Pulmonary artery endothelial cell (primary cell): ENCODE measurements around the gene CSTB. TPM values are rescaled to one million over a fixed set of nuclear protein-coding genes. Genes with fewer than 3 reads are reported as not detected.
"Not testable (repeated sequence)": the region's sequence is repeated elsewhere in the genome, so short reads cannot be mapped to it uniquely, and the experiment has no call there.

Source experiments
- DNase-seq: peaks from one replicate; pipeline ENCODE4 v3.0.0-alpha.2; 2011; ENCODE audit warnings: low read depth, low spot score
- total RNA-seq: library from RNA; depleted of rRNA; stranded (reverse); fragments of >200 nt; gene quantifications from 2 replicates; pipeline ENCODE4 v1.2.3, GENCODE V29; 2014

CSTB gene
- 15.4 and 20.6 TPM in 2 replicates for total RNA-seq

DNA sequence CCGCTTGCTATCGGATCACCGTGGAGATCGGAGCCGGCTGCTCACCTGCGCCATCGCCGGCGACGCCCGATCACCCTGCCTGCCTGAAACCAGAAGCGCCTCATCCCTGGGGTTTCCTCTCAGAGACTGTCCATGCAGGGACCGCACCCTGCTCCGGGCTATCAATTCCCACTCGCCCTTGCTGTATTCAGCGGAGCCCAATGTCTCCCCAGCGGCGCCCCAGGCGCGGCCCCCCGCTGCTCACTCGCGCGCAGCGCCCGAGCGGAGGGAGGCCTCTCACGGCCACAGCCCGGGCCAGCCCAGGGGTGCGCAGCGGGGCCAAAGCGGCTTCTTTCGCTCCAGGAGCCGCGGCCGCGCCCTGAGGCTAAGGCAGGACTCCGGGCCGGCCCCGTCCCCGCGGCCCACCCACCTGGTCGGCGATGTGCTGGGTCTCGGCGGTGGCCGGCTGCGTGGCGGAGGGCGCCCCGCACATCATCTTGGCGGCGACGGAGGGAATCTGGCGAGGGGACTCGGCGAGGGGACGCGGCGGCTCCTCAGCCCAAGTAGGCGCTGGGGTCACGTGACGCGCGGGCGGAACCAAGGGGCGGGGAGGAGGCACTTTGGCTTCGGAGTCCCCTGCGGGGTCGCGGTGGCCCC is at the start of gene CSTB:
Gene CSTB, minus strand, starts transcription at position 514 of the 636 bp plus-strand sequence. Its CDS starts 39 bp downstream, at position 475.
- no peak for DNase-seq

DNA sequence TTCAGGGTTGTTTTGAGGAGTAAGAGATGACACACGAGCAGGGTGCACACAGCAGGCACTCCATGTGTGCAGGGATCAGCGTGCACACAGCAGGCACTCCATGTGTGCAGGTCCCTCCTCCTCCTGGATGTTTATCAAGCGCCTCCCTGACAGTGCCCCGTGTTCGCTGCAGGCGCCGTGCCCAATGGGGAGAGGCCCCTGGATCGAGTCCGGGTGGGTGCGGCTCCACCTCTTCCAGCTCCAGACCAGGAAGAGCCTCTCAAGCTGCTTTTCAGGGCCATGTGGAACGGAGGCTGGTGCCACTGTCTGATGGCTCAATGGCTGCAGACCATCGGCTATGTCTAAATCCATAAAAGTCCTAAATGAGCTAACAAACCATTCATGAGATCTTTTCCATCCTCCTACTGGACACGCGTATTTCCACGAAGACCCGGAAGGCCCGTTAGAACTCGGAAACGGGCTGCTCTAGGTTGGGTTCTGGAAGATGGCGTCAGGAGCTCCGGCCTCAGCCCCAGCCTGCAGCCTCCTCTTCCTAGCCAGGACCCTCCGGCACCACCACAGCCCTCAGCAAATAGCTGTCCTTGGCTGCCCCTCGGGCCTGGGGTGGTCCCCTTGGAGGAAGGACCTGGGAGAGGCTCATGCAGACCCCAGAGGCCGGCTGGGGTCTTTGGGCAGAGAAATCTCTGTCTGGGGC is 49.3 kb upstream of the CSTB start:
- DNase-seq: no peak

- DNase-seq: no peak
These were observed 48.5 kb upstream of the CSTB start for GRCh38 chr21:43824333-43825241.

DNA sequence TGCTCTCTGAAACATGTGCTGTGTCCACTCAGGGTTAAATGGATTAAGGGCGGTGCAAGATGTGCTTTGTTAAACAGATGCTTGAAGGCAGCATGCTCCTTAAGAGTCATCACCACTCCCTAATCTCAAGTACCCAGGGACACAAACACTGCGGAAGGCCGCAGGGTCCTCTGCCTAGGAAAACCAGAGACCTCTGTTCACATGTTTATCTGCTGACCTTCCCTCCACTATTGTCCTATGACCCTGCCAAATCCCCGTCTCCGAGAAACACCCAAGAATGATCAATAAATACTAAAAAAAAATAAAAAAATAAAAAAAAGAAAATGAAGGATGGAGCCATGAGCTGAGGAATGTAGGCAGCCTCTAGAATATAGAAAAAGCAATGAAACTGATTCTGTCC is 46.6 kb upstream of the CSTB start:
- DNase-seq: not testable (repeated sequence)

DNA sequence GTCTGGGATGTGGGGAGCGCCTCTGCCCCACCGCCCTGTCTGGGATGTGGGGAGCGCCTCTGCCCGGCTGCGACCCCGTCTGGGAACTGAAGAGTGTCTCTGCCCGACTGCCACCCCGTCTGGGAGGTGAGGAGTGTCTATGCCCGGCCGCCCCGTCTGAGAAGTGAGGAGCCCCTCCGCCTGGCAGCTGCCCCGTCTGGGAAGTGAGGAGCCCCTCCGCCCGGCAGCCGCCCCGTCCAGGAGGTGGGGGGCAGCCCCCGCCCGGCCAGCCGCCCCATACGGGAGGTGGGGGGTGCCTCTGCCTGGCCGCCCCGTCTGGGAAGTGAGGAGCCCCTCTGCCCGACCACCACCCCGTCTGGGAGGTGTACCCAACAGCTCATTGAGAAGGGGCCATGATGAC is 46.1 kb upstream of the CSTB start:
- not testable (repeated sequence) for DNase-seq

- no peak for DNase-seq
These were observed 44.4 kb upstream of the CSTB start for GRCh38 chr21:43820466-43820865.

DNA sequence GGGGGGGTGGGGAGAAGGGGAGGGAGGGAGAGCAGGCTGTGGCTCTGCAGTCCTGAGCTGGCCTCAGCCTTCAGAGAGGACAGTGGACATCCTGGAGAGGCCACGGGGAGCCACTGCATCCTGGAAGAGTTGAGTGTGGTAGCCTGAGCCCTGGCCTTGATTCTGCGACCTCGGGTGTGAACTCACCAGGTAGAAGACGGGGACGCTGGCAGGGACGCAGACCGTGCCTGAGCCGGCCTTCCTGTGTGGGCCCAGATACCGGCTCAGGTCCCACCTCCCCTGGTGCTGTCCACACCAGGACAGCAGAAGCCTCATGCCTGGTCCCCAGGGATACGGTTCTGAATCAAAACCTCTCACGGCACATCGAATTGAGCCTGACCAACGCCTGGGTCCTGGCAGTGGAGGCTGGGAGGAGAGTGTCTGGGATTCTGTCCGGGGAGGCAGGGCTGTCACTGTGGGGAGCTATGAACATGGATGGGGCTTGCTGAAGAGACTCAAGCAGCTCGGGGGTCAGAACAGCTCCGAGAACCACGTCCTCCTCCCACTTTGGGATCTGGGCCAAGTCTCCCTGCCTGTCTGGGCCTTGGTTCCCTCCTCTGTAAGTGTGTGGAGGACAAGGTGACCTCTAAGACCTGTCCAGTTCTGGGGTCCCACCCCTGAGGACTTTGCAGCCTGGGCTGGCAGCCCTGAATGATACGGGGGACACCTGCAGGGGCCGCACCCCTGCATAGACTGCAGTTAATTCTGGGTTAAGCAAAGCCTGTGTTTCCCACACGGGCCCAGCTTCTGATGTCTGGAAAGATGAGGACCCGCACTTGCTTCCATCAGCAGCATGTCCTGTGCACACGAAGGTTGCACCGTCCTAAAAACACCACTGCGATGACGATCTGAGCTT is 43.6 kb upstream of the CSTB start:
- DNase-seq: no peak

- DNase-seq: no peak
These were observed 42.6 kb upstream of the CSTB start for GRCh38 chr21:43818685-43819084.

GRCh38 chr21:43817157-43818086 is 41.3 kb upstream of the CSTB start:
- no peak for DNase-seq

GRCh38 chr21:43816611-43817071 is 40.5 kb upstream of the CSTB start:
- DNase-seq: no peak

GRCh38 chr21:43815991-43816390 is 39.9 kb upstream of the CSTB start:
- DNase-seq: no peak

- DNase-seq: no peak
These were observed 39.1 kb upstream of the CSTB start for GRCh38 chr21:43815107-43815613.

DNA sequence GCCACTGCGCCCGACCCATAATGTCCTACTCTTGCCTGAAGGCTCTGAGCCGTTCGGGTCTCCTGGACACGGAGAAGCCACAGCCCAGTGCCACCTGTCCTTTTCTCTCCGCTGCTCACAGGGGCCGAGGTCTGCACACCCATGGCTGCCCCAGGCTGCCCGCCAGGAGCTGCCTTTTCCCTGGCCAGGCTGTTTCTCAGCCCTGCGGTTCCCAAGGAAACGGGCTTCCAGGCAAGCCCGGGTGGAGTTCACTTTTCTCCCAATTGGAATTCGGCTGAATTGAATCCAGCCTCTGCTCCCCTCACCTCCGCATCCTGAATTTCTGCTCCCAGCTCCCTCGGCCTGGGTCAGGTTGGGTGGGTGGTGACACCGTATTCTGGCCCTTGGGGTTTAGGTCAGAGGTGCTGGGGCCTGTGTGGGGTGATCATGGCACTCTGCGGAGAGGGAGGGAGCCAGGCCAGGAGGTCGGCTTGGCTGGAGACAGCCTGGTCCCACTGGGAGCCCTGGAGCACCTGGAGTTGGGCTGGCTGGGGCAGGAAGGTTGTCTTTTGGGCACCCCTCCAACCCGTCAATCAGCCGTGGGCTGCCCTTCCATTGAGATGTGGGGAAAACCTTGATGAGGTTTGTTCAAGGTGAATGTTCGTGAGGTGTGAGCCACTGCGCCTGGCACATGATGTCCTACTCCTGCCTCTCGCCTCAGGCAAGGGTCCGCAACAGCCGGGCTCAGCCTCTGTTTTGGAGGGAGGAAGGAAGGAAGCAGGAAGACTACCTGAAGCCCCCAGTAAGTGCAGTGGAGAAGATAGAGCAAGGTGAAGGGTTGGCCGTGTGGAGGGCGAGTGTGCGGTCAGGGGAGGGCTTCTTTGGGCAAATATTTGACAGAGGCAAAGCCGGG is 38.4 kb upstream of the CSTB start:
- no peak for DNase-seq

DNA sequence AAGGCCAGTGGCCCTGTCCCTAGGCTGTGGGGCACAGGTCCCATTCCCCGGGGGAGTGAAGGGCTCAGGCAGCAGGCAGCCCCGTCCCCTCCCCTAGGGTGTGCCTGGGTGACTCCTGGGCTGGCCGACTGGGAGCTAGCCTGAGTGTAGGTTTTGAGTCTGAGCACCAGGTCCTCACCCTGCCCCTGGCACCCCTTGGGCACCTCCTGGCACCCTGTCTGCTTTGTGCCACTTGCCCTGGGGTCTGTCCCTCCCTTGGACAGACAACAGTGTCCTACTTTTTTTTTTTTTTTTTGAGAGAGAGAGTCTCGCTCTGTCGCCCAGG is 37.5 kb upstream of the CSTB start:
- no peak for DNase-seq

DNA sequence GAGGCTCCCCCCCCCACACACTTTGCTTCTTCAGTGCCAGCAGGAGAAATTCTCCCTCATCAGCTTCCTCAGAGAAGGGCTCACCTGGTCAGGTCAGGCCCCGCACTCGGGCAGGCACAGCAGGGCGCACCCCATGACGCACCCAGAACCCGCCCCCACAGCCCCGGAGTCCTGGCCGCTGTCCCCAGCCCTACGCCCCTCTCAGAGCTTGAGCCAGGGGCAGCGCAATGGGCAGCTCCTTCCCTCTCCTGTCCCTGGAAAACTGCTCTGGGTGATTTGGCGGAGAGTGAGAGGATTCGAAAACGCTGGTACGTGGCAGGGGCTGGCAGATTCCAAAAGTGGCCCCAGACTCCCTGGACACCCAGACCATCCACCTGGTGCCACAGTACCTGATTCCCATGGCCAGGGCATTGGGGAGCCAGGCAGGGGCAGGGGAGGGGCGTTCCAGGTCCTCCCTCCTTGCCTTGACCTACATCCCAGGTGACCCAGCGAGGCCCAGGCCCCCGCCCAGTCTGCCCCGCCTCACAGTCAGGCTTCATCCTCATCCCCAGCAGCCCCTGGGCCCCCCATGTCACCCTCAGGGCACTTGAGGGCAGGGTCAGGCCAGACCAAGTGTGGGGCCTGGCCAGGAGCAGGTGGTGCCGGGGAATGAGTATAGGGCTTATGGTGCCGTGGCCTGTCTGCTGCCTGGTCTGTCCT is 37.0 kb upstream of the CSTB start:
- DNase-seq: no peak

DNA sequence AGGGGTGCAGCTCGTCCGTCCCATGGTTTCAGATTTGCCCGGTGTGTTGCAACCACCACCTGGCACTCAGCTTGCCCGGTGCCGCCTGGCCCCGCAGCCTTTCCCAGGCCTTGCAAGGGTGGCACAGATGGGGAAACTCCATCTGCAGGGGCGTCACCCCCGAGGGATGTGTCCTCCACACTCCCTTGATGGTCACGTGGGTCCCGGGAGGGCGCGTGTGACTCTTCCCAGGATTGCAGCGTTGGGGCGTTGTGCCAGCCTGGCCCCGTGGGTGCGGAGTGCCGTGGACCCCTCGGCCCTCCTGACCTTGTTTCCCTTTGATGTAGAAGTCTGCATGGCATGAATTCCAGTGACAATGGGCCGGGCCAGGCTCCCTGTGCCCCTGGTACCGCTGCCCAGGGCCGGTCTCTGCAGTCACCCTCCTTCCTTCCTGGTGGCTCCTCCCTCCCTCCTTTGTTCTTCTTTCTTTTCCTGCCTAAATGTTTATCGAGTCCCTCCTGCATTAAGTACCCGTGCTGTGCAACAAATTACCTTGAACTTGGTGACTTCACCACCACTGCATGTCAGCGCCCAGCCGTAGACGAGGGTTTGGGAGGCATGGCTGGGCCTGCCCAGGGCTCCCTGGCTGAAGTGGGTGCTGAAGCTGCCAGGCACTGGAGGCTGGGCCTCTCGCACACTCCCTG is 36.2 kb upstream of the CSTB start:
- DNase-seq: no peak

GRCh38 chr21:43811262-43812105 is 35.4 kb upstream of the CSTB start:
- DNase-seq: no peak
